Prostate gland (tissue), 2 donors: ENCODE data around the gene PDE8A.

Experiments
- CTCF ChIP-seq, 4 experiments: fragments of 200-600 bp in 2 of 4; fragments of 450-650 bp in 2 of 4; sonication (generic) in 2 of 4; IDR thresholded peaks; 1 replicate in 3 of 4; 2 replicates in 1 of 4; pipeline ENCODE4 v1.5.1; 2016 to 2019; ENCODE audit warnings: antibody characterized with exemption in 4 of 4, mild to moderate bottlenecking in 2 of 4, moderate library complexity in 2 of 4
- POLR2A ChIP-seq: fragments of 450-650 bp; IDR thresholded peaks from one replicate; pipeline ENCODE4 v1.6.1; 2016; ENCODE audit warnings: antibody characterized with exemption, mild to moderate bottlenecking
- POLR2AphosphoS5 ChIP-seq: sonication (generic); formaldehyde crosslinking; IDR thresholded peaks from one replicate; pipeline ENCODE4 v1.6.1; 2017; ENCODE audit warnings: antibody characterized with exemption

GRCh38 chr15:85112997-85113396 lies 131.3 kb downstream of the PDE8A start:
- TF ChIP-seq CTCF (IDR thresholded peaks at IDR 0.05) = no peak
- TF ChIP-seq POLR2AphosphoS5 = no peak
- no peak for TF ChIP-seq POLR2A
